ENCODE results near the gene NUP62. TPM values are rescaled to one million over a fixed set of nuclear protein-coding genes. Genes with fewer than 3 reads are reported as not detected.

Gene NUP62
- total and polyA plus RNA-seq, 4 donors, result 16.2 to 45.9 (median 38.0) TPM

- Histone ChIP-seq H3K4me1 (ENCODE audit: control insufficient read depth in 5 of 5, insufficient read depth in 5 of 5, low read length in 5 of 5) (peaks cover 0 to 3% (median 0%) of the 10 kb centered on the region in 5 donors), H3K27ac (ENCODE audit: low read depth in 1 of 2, low read length in 1 of 2) (no peak overlapping the region), H3K4me3 (no peak overlapping the region), H3K9ac (ENCODE audit: insufficient read depth in 1 of 2, low read length in 2 of 2) (no peak overlapping the region), H3K27me3 (ENCODE audit: control insufficient read depth in 3 of 3, insufficient read depth in 3 of 3, low read length in 2 of 3) (no peaks in the 10 kb centered on the region), H3K9me3 (ENCODE audit: control insufficient read depth in 4 of 4, insufficient read depth in 3 of 4, low read length in 3 of 4) (no peaks in the 10 kb centered on the region), H3K36me3 (ENCODE audit: control insufficient read depth in 4 of 4, insufficient read depth in 4 of 4, low read length in 4 of 4) (peaks cover 7 to 37% (median 26%) of the 10 kb centered on the region in 4 donors)
- ATAC-seq (ENCODE audit: insufficient read depth, low FRiP score) (no peak), DNase-seq (no peak)
- TF ChIP-seq, protein P1, sequence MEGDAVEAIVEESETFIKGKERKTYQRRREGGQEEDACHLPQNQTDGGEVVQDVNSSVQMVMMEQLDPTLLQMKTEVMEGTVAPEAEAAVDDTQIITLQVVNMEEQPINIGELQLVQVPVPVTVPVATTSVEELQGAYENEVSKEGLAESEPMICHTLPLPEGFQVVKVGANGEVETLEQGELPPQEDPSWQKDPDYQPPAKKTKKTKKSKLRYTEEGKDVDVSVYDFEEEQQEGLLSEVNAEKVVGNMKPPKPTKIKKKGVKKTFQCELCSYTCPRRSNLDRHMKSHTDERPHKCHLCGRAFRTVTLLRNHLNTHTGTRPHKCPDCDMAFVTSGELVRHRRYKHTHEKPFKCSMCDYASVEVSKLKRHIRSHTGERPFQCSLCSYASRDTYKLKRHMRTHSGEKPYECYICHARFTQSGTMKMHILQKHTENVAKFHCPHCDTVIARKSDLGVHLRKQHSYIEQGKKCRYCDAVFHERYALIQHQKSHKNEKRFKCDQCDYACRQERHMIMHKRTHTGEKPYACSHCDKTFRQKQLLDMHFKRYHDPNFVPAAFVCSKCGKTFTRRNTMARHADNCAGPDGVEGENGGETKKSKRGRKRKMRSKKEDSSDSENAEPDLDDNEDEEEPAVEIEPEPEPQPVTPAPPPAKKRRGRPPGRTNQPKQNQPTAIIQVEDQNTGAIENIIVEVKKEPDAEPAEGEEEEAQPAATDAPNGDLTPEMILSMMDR (IDR thresholded peaks at IDR 0.05; ENCODE audit: control extremely low read depth, extremely low read depth), result no peak
- 95% methylated on average over 23 of the region's 23 CpGs for WGBS, 2 donors
Observed at GRCh38 chr19:49907745-49908446, 21.4 kb downstream of the NUP62 start.

DNA sequence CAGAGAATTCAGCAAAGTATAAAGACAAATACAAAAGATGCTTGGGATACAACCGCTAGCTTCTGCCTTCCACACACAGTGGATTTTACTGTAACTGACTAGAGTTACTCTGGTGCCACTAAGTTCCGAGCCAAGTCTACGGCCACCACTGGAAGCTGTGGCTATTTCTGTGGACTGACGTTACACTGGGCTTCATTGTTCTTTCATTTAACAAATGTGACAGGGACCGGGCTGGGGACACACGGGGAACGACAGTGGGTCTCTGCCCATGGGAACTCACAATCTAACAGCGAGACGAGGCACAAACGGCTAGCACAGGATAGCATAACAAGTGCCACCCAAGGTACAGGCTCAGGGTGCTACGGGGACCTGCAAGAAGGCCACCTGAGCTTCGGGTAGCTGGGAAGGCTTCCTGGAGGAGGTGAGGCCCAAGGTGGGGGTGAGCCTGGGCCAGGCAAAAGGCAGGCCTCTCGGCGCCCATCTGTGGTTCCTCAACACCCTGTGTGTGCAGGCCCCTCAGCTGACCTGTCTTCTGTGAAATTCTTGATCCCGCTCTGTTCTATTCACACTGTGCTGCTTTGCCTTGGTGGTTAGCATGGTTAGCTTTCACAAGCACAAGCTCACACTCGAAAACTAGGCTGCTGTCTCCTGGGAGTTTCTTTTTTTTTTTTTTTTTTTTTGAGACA, 22.3 kb downstream of the NUP62 start:
- WGBS, 2 donors, result 89 to 96% methylated on average over 16 of the region's 16 CpGs
- ATAC-seq (ENCODE audit: insufficient read depth, low FRiP score) (no peak), DNase-seq (no peak)
- TF ChIP-seq, protein P1 (IDR thresholded peaks at IDR 0.05; ENCODE audit: control extremely low read depth, extremely low read depth), result no peak
- no peak overlapping the region for H3K4me3 ChIP-seq
- no peak overlapping the region for H3K9ac ChIP-seq (ENCODE audit: insufficient read depth in 1 of 2, low read length in 2 of 2)
- no peaks in the 10 kb centered on the region for H3K9me3 ChIP-seq (ENCODE audit: control insufficient read depth in 4 of 4, insufficient read depth in 3 of 4, low read length in 3 of 4)
- peaks cover 7 to 34% (median 24%) of the 10 kb centered on the region in 4 donors for H3K36me3 ChIP-seq (ENCODE audit: control insufficient read depth in 4 of 4, insufficient read depth in 4 of 4, low read length in 4 of 4)
- H3K27ac ChIP-seq (ENCODE audit: low read depth in 1 of 2, low read length in 1 of 2), result no peak overlapping the region
- H3K4me1 ChIP-seq (ENCODE audit: control insufficient read depth in 5 of 5, insufficient read depth in 5 of 5, low read length in 5 of 5), result no peaks in the 10 kb centered on the region
- H3K27me3 ChIP-seq (ENCODE audit: control insufficient read depth in 3 of 3, insufficient read depth in 3 of 3, low read length in 2 of 3), result no peaks in the 10 kb centered on the region

- WGBS, 2 donors, result 27 to 44% methylated on average over 6 of the region's 6 CpGs
- DNase-seq (no peak), ATAC-seq (ENCODE audit: insufficient read depth, low FRiP score) (no peak)
- no peak overlapping the region for H3K9ac ChIP-seq (ENCODE audit: insufficient read depth in 1 of 2, low read length in 2 of 2)
- no peak overlapping the region for H3K27ac ChIP-seq (ENCODE audit: low read depth in 1 of 2, low read length in 1 of 2)
- no peaks in the 10 kb centered on the region for H3K27me3 ChIP-seq (ENCODE audit: control insufficient read depth in 3 of 3, insufficient read depth in 3 of 3, low read length in 2 of 3)
- H3K4me3 ChIP-seq, result no peak overlapping the region
- no peaks in the 10 kb centered on the region for H3K9me3 ChIP-seq (ENCODE audit: control insufficient read depth in 4 of 4, insufficient read depth in 3 of 4, low read length in 3 of 4)
- no peaks in the 10 kb centered on the region for H3K4me1 ChIP-seq (ENCODE audit: control insufficient read depth in 5 of 5, insufficient read depth in 5 of 5, low read length in 5 of 5)
- TF ChIP-seq, protein P1 (IDR thresholded peaks at IDR 0.05; ENCODE audit: control extremely low read depth, extremely low read depth), result no peak
- peaks cover 4 to 27% (median 21%) of the 10 kb centered on the region in 4 donors for H3K36me3 ChIP-seq (ENCODE audit: control insufficient read depth in 4 of 4, insufficient read depth in 4 of 4, low read length in 4 of 4)
Observed at GRCh38 chr19:49904136-49904535, 25.2 kb downstream of the NUP62 start.

Measured in lung (tissue), 12 donors.